Parathyroid adenoma (tissue), 2 donors: ENCODE data around the gene CCNE1.

ENCODE experiments used
- H2AFZ ChIP-seq: fragments of 300-600 bp; sonication (generic); one replicate; pipeline ENCODE4 v1.7.0; 2017; ENCODE audit warnings: antibody characterized with exemption, mild to moderate bottlenecking
- H3K27ac ChIP-seq: fragments of 300-600 bp; sonication (generic); one replicate; pipeline ENCODE4 v1.7.0; 2017
- H3K27me3 ChIP-seq: fragments of 300-600 bp; sonication (generic); one replicate; pipeline ENCODE4 v1.7.0; 2017; ENCODE audit warnings: low read length; ENCODE audit not compliant: control insufficient read depth, insufficient read depth
- H3K36me3 ChIP-seq: fragments of 300-600 bp; sonication (generic); one replicate; pipeline ENCODE4 v1.7.0; 2017; ENCODE audit warnings: low read length; ENCODE audit not compliant: control insufficient read depth, insufficient read depth
- H3K4me1 ChIP-seq: fragments of 300-600 bp; sonication (generic); one replicate; pipeline ENCODE4 v1.7.0; 2017; ENCODE audit warnings: control low read depth
- H3K4me2 ChIP-seq: fragments of 300-600 bp; sonication (generic); one replicate; pipeline ENCODE4 v1.7.0; 2017; ENCODE audit warnings: low read length
- H3K4me3 ChIP-seq: fragments of 300-600 bp; sonication (generic); one replicate; pipeline ENCODE4 v1.7.0; 2017; ENCODE audit warnings: low read depth, low read length
- H3K79me2 ChIP-seq: fragments of 300-600 bp; sonication (generic); one replicate; pipeline ENCODE4 v1.7.0; 2017; ENCODE audit warnings: control low read depth
- H3K9ac ChIP-seq: fragments of 300-600 bp; sonication (generic); one replicate; pipeline ENCODE4 v1.7.0; 2017; ENCODE audit warnings: mild to moderate bottlenecking
- H3K9me3 ChIP-seq: fragments of 300-600 bp; sonication (generic); one replicate; pipeline ENCODE4 v1.7.0; 2017; ENCODE audit warnings: low read length; ENCODE audit not compliant: control insufficient read depth
- TF ChIP-seq, protein P1 (sequence below): fragments of 300-600 bp; sonication (generic); IDR thresholded peaks from one replicate; pipeline ENCODE4 v1.7.0; 2017; ENCODE audit warnings: antibody characterized with exemption, mild to moderate bottlenecking
- donor health status: primary hyperparathyroidism.

Gene CCNE1

GRCh38 chr19:29807870-29808405 is 3.9 kb upstream of the CCNE1 start:
- Histone ChIP-seq H3K4me2 (no peak overlapping the region), H3K4me1 (no peaks in the 10 kb centered on the region), H3K27me3 (no peaks in the 10 kb centered on the region), H3K36me3 (no peaks in the 10 kb centered on the region), H3K9me3 (no peaks in the 10 kb centered on the region), H3K79me2 (no peaks in the 10 kb centered on the region), H2AFZ (no peak overlapping the region), H3K4me3 (no peak overlapping the region), H3K9ac (no peak overlapping the region), H3K27ac (no peak overlapping the region)
- TF ChIP-seq, protein P1, sequence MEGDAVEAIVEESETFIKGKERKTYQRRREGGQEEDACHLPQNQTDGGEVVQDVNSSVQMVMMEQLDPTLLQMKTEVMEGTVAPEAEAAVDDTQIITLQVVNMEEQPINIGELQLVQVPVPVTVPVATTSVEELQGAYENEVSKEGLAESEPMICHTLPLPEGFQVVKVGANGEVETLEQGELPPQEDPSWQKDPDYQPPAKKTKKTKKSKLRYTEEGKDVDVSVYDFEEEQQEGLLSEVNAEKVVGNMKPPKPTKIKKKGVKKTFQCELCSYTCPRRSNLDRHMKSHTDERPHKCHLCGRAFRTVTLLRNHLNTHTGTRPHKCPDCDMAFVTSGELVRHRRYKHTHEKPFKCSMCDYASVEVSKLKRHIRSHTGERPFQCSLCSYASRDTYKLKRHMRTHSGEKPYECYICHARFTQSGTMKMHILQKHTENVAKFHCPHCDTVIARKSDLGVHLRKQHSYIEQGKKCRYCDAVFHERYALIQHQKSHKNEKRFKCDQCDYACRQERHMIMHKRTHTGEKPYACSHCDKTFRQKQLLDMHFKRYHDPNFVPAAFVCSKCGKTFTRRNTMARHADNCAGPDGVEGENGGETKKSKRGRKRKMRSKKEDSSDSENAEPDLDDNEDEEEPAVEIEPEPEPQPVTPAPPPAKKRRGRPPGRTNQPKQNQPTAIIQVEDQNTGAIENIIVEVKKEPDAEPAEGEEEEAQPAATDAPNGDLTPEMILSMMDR, result no peak

GRCh38 chr19:29809795-29810503 is 1.8 kb upstream of the CCNE1 start:
- Histone ChIP-seq H3K4me2 (no peak overlapping the region), H3K9ac (no peak overlapping the region), H3K36me3 (no peaks in the 10 kb centered on the region), H3K9me3 (no peaks in the 10 kb centered on the region), H2AFZ (no peak overlapping the region), H3K79me2 (no peaks in the 10 kb centered on the region), H3K27ac (peak overlapping the region; percentile 5), H3K4me3 (no peak overlapping the region), H3K4me1 (no peaks in the 10 kb centered on the region), H3K27me3 (no peaks in the 10 kb centered on the region)
- TF ChIP-seq, protein P1, result no peak

DNA sequence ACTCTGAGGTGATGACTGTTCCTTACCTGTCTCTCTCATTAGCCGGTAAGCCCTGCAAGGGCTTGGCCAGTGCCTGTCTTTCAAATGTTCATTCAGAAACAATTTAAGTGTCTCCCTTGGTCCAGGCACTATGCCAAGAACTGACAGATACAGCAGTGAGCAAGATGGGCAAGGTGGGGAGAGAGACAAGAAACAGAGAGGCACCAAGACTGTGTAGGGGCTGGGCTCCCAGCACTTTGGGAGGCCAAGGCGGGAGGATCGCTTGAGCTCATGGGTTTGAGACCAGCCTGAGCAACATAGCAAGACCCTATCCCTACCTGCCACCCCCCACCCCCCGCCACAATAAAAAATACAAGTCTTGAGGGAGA is 1.3 kb upstream of the CCNE1 start:
- Histone ChIP-seq H2AFZ (no peak overlapping the region), H3K4me2 (no peak overlapping the region), H3K36me3 (no peaks in the 10 kb centered on the region), H3K9ac (no peak overlapping the region), H3K4me1 (no peaks in the 10 kb centered on the region), H3K9me3 (no peaks in the 10 kb centered on the region), H3K27me3 (no peaks in the 10 kb centered on the region), H3K4me3 (no peak overlapping the region), H3K79me2 (no peaks in the 10 kb centered on the region), H3K27ac (peak overlapping the region; percentile 63)
- TF ChIP-seq, protein P1, result no peak

- no peaks in the 10 kb centered on the region for H3K4me1 ChIP-seq
- no peak overlapping the region for H3K9ac ChIP-seq
- H3K4me2 ChIP-seq, result peak overlapping the region; percentile 71
- TF ChIP-seq, protein P1, result no peak
- no peaks in the 10 kb centered on the region for H3K36me3 ChIP-seq
- H3K27ac ChIP-seq, result no peak overlapping the region
- H3K79me2 ChIP-seq, result no peaks in the 10 kb centered on the region
- no peaks in the 10 kb centered on the region for H3K9me3 ChIP-seq
- H2AFZ ChIP-seq, result peak overlapping the region; percentile 75
- H3K4me3 ChIP-seq, result no peak overlapping the region
- no peaks in the 10 kb centered on the region for H3K27me3 ChIP-seq
Observed at GRCh38 chr19:29812080-29812880, 489 bp downstream of the CCNE1 start.
